K562 (cell line): ENCODE data around the gene SLC9C2. TPM values are rescaled to one million over a fixed set of nuclear protein-coding genes. Genes with fewer than 3 reads are reported as not detected.

Experiments used
- ATF6 ChIP-seq: sonication (generic); formaldehyde crosslinking; IDR thresholded peaks from 2 replicates; pipeline ENCODE4 v1.4.0; 2020; ENCODE audit warnings: mild to moderate bottlenecking, missing genetic modification reagents
- ATF7 ChIP-seq: fragments of 450-650 bp; IDR thresholded peaks from 2 replicates; pipeline ENCODE4 v1.7.1; 2014; ENCODE audit warnings: mild to moderate bottlenecking, moderate library complexity
- BHLHE40 ChIP-seq: IDR thresholded peaks from 2 replicates; pipeline ENCODE4 v1.6.1; 2011; ENCODE audit warnings: low read length, improper control_type of control experiment
- CBX8 ChIP-seq: fragments of 200-600 bp; sonication (generic); IDR thresholded peaks from 2 replicates; pipeline ENCODE4 v1.6.1; 2012; ENCODE audit warnings: borderline replicate concordance, mixed run types, low read depth, mild to moderate bottlenecking, moderate library complexity, mixed read lengths, low read length, control low read depth, inconsistent platforms; ENCODE audit not compliant: poor library complexity, severe bottlenecking; ENCODE audit errors: extremely low read depth
- CEBPG ChIP-seq, 3 experiments: fragments of 200-800 bp in 1 of 3; sonication (Bioruptor generic) in 1 of 3; sonication (generic) in 1 of 3; formaldehyde crosslinking in 1 of 3; IDR thresholded peaks in 2 of 3; conservative IDR thresholded peaks in 1 of 3; 2 replicates each; pipeline versions ENCODE4 v1.6.1 to v1.8.0; 2016 to 2022; ENCODE audit warnings: missing compliant biosample characterization in 2 of 3, missing genetic modification characterization in 2 of 3, mild to moderate bottlenecking in 1 of 3, missing genetic modification reagents in 1 of 3
- CXXC5 ChIP-seq: fragments of 250-450 bp; sonication (Bioruptor Pico); IDR thresholded peaks from 2 replicates; pipeline ENCODE4 v1.8.0; 2022; ENCODE audit warnings: inconsistent platforms, mild to moderate bottlenecking, moderate library complexity
- ELK3 ChIP-seq: fragments of 450-650 bp; formaldehyde crosslinking; IDR thresholded peaks from 2 replicates; pipeline ENCODE4 v1.4.0; 2020; ENCODE audit warnings: mild to moderate bottlenecking
- ESRRA ChIP-seq: fragments of 450-650 bp; IDR thresholded peaks from 2 replicates; pipeline ENCODE4 v1.6.1; 2014; ENCODE audit warnings: low read depth, mild to moderate bottlenecking, moderate library complexity, borderline replicate concordance
- GTF3C2 ChIP-seq: IDR thresholded peaks from 3 replicates; pipeline ENCODE4 v1.6.1; 2011; ENCODE audit warnings: borderline replicate concordance, mild to moderate bottlenecking, moderate library complexity; ENCODE audit not compliant: insufficient read length; ENCODE audit errors: extremely low read depth
- JUND ChIP-seq, 2 experiments: IDR thresholded peaks; 2 replicates in 1 of 2; 3 replicates in 1 of 2; pipeline ENCODE4 v1.6.1; 2011; ENCODE audit warnings: borderline replicate concordance in 2 of 2, low read depth in 2 of 2, low read length in 2 of 2, improper control_type of control experiment in 1 of 2, missing biosample characterization in 1 of 2, missing genetic modification characterization in 1 of 2, missing genetic modification reagents in 1 of 2
- RCOR1 ChIP-seq, 2 experiments: IDR thresholded peaks; 2 replicates each; pipeline ENCODE4 v1.6.1; 2012; ENCODE audit warnings: low read depth in 2 of 2, low read length in 2 of 2, borderline replicate concordance in 1 of 2, improper control_type of control experiment in 1 of 2
- SMARCA5 ChIP-seq: fragments of 450-650 bp; IDR thresholded peaks from 2 replicates; pipeline ENCODE4 v1.6.1; 2016
- TAL1 ChIP-seq: fragments of 450-650 bp; IDR thresholded peaks from 2 replicates; pipeline ENCODE4 v1.6.1; 2016; ENCODE audit warnings: mild to moderate bottlenecking
- TCFL5 ChIP-seq: fragments of 250-450 bp; sonication (Bioruptor Pico); conservative IDR thresholded peaks from 2 replicates; pipeline ENCODE4 v1.6.1; 2021; ENCODE audit warnings: mild to moderate bottlenecking, moderate library complexity, matching md5 sums
- ZNF316 ChIP-seq: fragments of 450-650 bp; IDR thresholded peaks from 2 replicates; pipeline ENCODE4 v1.6.1; 2016
- ZNF561 ChIP-seq: fragments of 450-650 bp; formaldehyde crosslinking; conservative IDR thresholded peaks from 2 replicates; pipeline ENCODE4 v1.4.0; 2020; ENCODE audit warnings: mild to moderate bottlenecking, moderate library complexity
- ZNF644 ChIP-seq: fragments of 200-800 bp; sonication (Bioruptor generic); IDR thresholded peaks from 2 replicates; pipeline ENCODE4 v1.6.1; 2016; ENCODE audit warnings: low read depth, missing genetic modification characterization, missing compliant biosample characterization
- ZNF79 ChIP-seq: fragments of 250-450 bp; sonication (Bioruptor Pico); IDR thresholded peaks from 2 replicates; pipeline ENCODE4 v1.4.0; 2020; ENCODE audit warnings: low read depth, mild to moderate bottlenecking, moderate library complexity
- polyA plus RNA-seq, 8 experiments: library from polyadenylated mRNA; depleted of rRNA in 4 of 8; stranded (reverse) in 5 of 8; unstranded in 3 of 8; fragments of >200 nt; fragmentation: Nextera tagmentation in 2 of 8; fragmentation: Illumina TruSeq in 1 of 8; extraction: Ambion mirVana in 2 of 8; extraction: Trizol in 1 of 8; gene quantifications; 2 replicates each; pipeline versions ENCODE4 v1.2.1 to v1.2.3, GENCODE V29; 2011 to 2014; ENCODE audit warnings: inconsistent platforms in 1 of 8, missing spikeins in 1 of 8
- total RNA-seq, 7 experiments: library from RNA; depleted of rRNA in 6 of 7; stranded (reverse); fragments of >200 nt in 6 of 7; fragmentation: Illumina TruSeq in 2 of 7; extraction: Trizol in 2 of 7; gene quantifications; 2 replicates each; pipeline versions ENCODE4 v1.2.1 to v1.2.3, GENCODE V29; 2011 to 2021; ENCODE audit warnings: low replicate concordance in 1 of 7
- TF ChIP-seq, protein P1 (sequence below): sonication (generic); IDR thresholded peaks from 2 replicates; pipeline ENCODE4 v1.6.1; 2016

SLC9C2 gene
- total and polyA plus RNA-seq, 9 of the 15 experiments (the other 6 are each of a cell fraction or from before 2014, with no cell fraction given) = 0.11 to 0.22 (median 0.15) TPM; not detected in 5

DNA sequence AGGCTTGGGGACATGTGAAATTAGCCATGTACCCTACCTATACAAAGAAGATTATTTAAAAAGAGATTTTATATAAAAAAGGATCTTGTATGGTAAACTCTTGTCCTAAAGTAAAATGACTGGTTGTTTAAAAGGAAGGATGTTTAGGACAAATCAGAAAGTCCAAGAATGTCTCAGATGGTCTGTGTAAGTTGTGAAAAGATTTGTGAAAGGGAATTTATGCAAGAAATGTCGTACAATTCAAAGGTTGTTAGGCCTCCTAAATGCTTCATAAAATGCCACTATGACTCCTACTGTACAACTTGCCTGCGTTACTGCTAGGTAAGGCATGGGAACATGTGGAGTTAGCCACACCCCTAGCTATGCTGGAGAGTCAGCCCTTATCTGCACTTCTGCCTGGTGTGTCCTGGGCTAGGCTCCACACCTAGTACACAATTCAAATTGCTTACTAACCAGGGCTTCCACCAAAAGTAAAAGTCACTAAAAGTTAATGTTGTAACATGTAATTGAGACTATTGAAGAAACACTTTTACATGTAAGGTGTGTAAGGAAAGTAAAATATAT is 106.0 kb downstream of the SLC9C2 start (continued):
- 0 out of 4 replicates have a peak, but pooled peaks of 1 of the 2 experiments have one; percentile 31 for TF ChIP-seq RCOR1 (IDR thresholded peaks at IDR 0.05; ENCODE audit: borderline replicate concordance in 1 of 2, low read depth in 2 of 2, low read length in 2 of 2)
- no peak for TF ChIP-seq ZNF561 (CRISPR knock-in tag)
- no peak for TF ChIP-seq ESRRA
- TF ChIP-seq BHLHE40 = no peak
- peak; percentile 19; the same call in 1 of the 2 replicates for TF ChIP-seq JUND (IDR thresholded peaks at IDR 0.05; ENCODE audit: borderline replicate concordance, low read depth, low read length)
- peak; percentile 48; the same call in 1 of the 3 replicates for TF ChIP-seq JUND (tag; IDR thresholded peaks at IDR 0.05; ENCODE audit: borderline replicate concordance, low read depth, low read length)
- TF ChIP-seq CBX8 = no peak
- no peak for TF ChIP-seq GTF3C2
- TF ChIP-seq ZNF644 (tag) = no peak
- TF ChIP-seq SMARCA5 = no peak; the same call in 1 of the 2 replicates
- 0 out of 2 replicates have a peak, but pooled peaks have one; percentile 36 for TF ChIP-seq ATF7
- TF ChIP-seq TAL1 = no peak
- peak; percentile 83 for TF ChIP-seq ZNF316
- no peak for TF ChIP-seq TCFL5
- no peak for TF ChIP-seq CEBPG (CRISPR knock-in tag; IDR thresholded peaks at IDR 0.05)
- peak in 1 of 2 experiments; percentile 26; a peak in 1 of 4 replicates for TF ChIP-seq CEBPG (tag; conservative IDR thresholded peaks at IDR 0.05 in 1 of 2, IDR thresholded peaks at IDR 0.05 in 1 of 2)
- TF ChIP-seq, protein P1, sequence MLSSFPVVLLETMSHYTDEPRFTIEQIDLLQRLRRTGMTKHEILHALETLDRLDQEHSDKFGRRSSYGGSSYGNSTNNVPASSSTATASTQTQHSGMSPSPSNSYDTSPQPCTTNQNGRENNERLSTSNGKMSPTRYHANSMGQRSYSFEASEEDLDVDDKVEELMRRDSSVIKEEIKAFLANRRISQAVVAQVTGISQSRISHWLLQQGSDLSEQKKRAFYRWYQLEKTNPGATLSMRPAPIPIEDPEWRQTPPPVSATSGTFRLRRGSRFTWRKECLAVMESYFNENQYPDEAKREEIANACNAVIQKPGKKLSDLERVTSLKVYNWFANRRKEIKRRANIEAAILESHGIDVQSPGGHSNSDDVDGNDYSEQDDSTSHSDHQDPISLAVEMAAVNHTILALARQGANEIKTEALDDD = peak; percentile 96
- no peak for TF ChIP-seq ELK3
- no peak for TF ChIP-seq ZNF79
- peak; percentile 27; the same call in 1 of the 2 replicates for TF ChIP-seq CXXC5 (CRISPR knock-in tag)
- TF ChIP-seq ATF6 (CRISPR knock-in tag) = no peak
